Activated CD8-positive, alpha-beta T cell treated with anti-CD3 and anti-CD28 coated beads for 36 hours (primary cell): ENCODE data around the gene ARRDC5. TPM values are rescaled to one million over a fixed set of nuclear protein-coding genes. Genes with fewer than 3 reads are reported as not detected.

Source experiments
- ATAC-seq: fragments of 200-7000 bp; cut with Tn5 transposase; one replicate; pipeline ENCODE4 v1.10.0; 2021; ENCODE audit warnings: mild to moderate bottlenecking, moderate library complexity
- CTCF ChIA-PET: fragments of 350-600 bp; sonication (Branson Sonifier 250); formaldehyde crosslinking; loops from one replicate; lab custom pipeline; 2021; ENCODE audit warnings: antibody characterized with exemption; lab: Charles Lee
- POLR2A ChIA-PET: fragments of 350-600 bp; sonication (Branson Sonifier 250); formaldehyde crosslinking; loops from one replicate; lab custom pipeline; 2021; ENCODE audit warnings: antibody characterized with exemption; lab: Charles Lee
- DNase-seq: peaks from one replicate; pipeline ENCODE4 v3.0.0-alpha.2; 2020
- H3K27ac Mint-ChIP-seq: one replicate; pipeline ENCODE4 v1.8.0; 2021; ENCODE audit warnings: mild to moderate bottlenecking, mixed read lengths
- H3K27me3 Mint-ChIP-seq: one replicate; pipeline ENCODE4 v1.8.0; 2021; ENCODE audit warnings: mixed read lengths
- H3K36me3 Mint-ChIP-seq: one replicate; pipeline ENCODE4 v1.8.0; 2021; ENCODE audit warnings: low read depth, mixed read lengths
- H3K4me1 Mint-ChIP-seq: one replicate; pipeline ENCODE4 v1.8.0; 2021; ENCODE audit warnings: low read depth, mixed read lengths
- H3K4me3 Mint-ChIP-seq: one replicate; pipeline ENCODE4 v1.8.0; 2021; ENCODE audit warnings: mild to moderate bottlenecking, moderate library complexity, mixed read lengths
- H3K9me3 Mint-ChIP-seq: one replicate; pipeline ENCODE4 v1.8.0; 2021; ENCODE audit warnings: mixed read lengths
- CTCF ChIP-seq: fragments of 200-600 bp; IDR thresholded peaks from one replicate; pipeline ENCODE4 v1.8.0; 2022; ENCODE audit warnings: antibody characterized with exemption, mild to moderate bottlenecking
- intact Hi-C: fragments of 100-400 bp; cut with micrococcal nuclease; formaldehyde crosslinking; loops from one replicate; pipeline ENCODE4 v1.10.0; 2022
- total RNA-seq, 2 experiments: library from RNA; stranded (reverse); gene quantifications; one replicate each; pipeline ENCODE4 v1.2.3, GENCODE V29; 2021

The ARRDC5 gene
- total RNA-seq, 2 experiments from 2014 or later: 0.18 to 0.20 TPM

- no peaks in the 10 kb centered on the region for H3K9me3 Mint-ChIP-seq
- no peak overlapping the region for H3K4me3 Mint-ChIP-seq
- intact Hi-C loops: no loop called here
- DNase-seq: no peak
- H3K36me3 Mint-ChIP-seq: peaks cover 70% of the 10 kb centered on the region
- no peak for ATAC-seq
- no peak overlapping the region for H3K27ac Mint-ChIP-seq
- no peak for TF ChIP-seq CTCF
- ChIA-PET CTCF (interaction anchor here (0.9 kb wide), 1 partner anchor 65 kb away, joined by 3 read pairs; no protein-coding TSS in a partner anchor), POLR2A (interaction anchor here (0.7 to 1.7 kb wide), 2 partner anchors 9 to 14 kb away, joined by 3 to 6 read pairs; no protein-coding TSS in a partner anchor)
- H3K27me3 Mint-ChIP-seq: no peaks in the 10 kb centered on the region
- no peaks in the 10 kb centered on the region for H3K4me1 Mint-ChIP-seq
These were observed 34.4 kb upstream of the ARRDC5 start for GRCh38 chr19:4937060-4937459.

DNA sequence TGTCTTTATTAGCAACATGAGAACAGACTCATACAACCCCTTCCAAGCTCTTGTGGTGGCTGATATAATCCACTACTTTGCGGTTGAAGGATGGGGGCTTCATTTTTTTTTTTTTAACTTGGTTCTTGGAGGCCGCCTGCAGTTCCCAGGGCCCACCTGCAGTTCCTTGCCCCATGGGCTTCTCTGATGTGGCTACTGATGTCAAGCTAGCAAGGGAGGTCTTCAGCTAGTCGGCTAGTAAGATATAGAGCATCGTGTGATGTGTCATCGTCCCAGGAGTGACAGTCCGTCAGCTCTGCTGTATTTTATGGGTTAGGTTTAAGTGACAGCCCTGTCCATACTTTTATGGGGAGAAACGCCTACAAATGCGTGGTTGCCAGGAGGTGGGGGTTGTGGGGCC lies 32.7 kb upstream of the ARRDC5 start:
- intact Hi-C loops: no loop called here
- no peak for TF ChIP-seq CTCF
- Mint-ChIP-seq H3K27me3 (no peaks in the 10 kb centered on the region), H3K9me3 (no peaks in the 10 kb centered on the region), H3K27ac (no peak overlapping the region), H3K36me3 (peaks cover 66% of the 10 kb centered on the region), H3K4me1 (no peaks in the 10 kb centered on the region), H3K4me3 (no peak overlapping the region)
- DNase-seq (no peak), ATAC-seq (no peak)
- ChIA-PET CTCF (no interaction called here), POLR2A (interaction anchor here (1.1 to 2.1 kb wide), 3 partner anchors 9 to 38 kb away, joined by 4 read pairs; no protein-coding TSS in a partner anchor)

DNA sequence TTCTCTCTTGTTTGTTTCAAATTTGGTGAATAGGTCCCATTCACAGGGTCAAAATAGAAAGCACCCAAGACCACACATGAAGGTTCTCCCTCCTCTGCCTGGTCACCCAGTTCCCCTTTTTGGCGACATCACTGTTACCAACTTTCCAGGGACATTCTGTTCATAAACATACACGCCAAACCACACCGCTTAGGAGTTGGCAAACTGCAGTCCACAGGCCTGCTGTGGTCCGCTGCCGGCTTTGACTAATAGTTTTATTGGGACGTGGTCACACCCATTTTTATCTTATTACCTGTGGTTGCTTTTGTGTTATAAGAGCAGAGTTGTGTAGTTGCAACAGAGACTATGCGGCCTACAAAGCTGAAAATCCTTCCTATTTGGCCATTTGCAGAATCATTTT lies 30.8 kb upstream of the ARRDC5 start:
- DNase-seq (no peak), ATAC-seq (no peak)
- no peak for TF ChIP-seq CTCF
- Mint-ChIP-seq H3K4me3 (no peak overlapping the region), H3K27me3 (no peaks in the 10 kb centered on the region), H3K36me3 (peaks cover 70% of the 10 kb centered on the region), H3K9me3 (no peaks in the 10 kb centered on the region), H3K27ac (no peak overlapping the region), H3K4me1 (no peaks in the 10 kb centered on the region)
- intact Hi-C loops: no loop called here
- ChIA-PET POLR2A (interaction anchor here (1.0 kb wide), 1 partner anchor 26 kb away, joined by 3 read pairs; no protein-coding TSS in a partner anchor), CTCF (no interaction called here)

DNA sequence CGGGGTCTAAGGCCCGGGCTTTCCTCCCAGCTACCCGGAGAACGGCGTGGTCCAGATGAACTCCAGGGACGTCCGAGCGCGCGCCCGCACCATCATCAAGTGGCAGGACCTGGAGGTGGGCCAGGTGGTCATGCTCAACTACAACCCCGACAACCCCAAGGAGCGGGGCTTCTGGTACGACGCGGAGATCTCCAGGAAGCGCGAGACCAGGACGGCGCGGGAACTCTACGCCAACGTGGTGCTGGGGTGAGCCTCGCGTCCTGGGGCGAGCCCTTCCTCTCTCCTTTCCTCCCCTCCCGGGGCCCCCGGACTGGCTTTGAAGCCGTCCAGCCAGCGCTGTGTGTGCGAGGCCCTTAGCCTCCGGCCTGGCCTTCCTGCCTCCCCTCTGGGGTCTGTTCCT lies 30.0 kb upstream of the ARRDC5 start:
- Mint-ChIP-seq H3K36me3 (peaks cover 66% of the 10 kb centered on the region), H3K4me3 (no peak overlapping the region), H3K9me3 (no peaks in the 10 kb centered on the region), H3K4me1 (no peaks in the 10 kb centered on the region), H3K27me3 (no peaks in the 10 kb centered on the region), H3K27ac (no peak overlapping the region)
- POLR2A ChIA-PET: interaction anchor here (1.0 kb wide), 1 partner anchor 27 kb away, joined by 3 read pairs; no protein-coding TSS in a partner anchor
- no peak for ATAC-seq
- DNase-seq: no peak
- CTCF ChIA-PET: no interaction called here
- intact Hi-C loops: no loop called here
- TF ChIP-seq CTCF: no peak

DNA sequence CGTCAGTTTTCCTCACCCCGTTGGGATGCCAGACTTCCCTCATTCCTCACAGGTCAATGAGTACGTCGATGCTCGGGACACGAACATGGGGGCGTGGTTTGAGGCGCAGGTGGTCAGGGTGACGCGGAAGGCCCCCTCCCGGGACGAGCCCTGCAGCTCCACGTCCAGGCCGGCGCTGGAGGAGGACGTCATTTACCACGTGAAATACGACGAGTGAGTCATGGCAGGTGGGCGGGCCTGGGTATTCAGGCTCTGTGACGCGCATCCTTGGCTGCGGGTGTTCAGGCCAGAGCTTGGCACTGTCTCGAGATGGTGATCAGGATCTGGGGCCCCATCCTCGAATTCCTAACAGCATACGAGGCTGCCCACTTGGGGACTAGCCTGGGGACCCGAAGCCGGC lies 28.0 kb upstream of the ARRDC5 start:
- peaks cover 59% of the 10 kb centered on the region for H3K36me3 Mint-ChIP-seq

More for the DNA sequence above, 28.0 kb upstream of the ARRDC5 start:
- intact Hi-C loops: no loop called here
- ChIA-PET CTCF (interaction anchor here (0.9 kb wide), 1 partner anchor 121 kb away, joined by 3 read pairs; no protein-coding TSS in a partner anchor), POLR2A (interaction anchor here (6.5 kb wide), 1 partner anchor 13 kb away, joined by 48 read pairs; no protein-coding TSS in a partner anchor)
- Mint-ChIP-seq H3K27me3 (no peaks in the 10 kb centered on the region), H3K27ac (no peak overlapping the region), H3K4me1 (peaks cover 5% of the 10 kb centered on the region), H3K9me3 (no peaks in the 10 kb centered on the region), H3K4me3 (no peak overlapping the region)
- peak; percentile 14 for DNase-seq
- no peak for ATAC-seq
- no peak for TF ChIP-seq CTCF
